Measurements from ENCODE around the gene NEAT1. TPM values are rescaled to one million over a fixed set of nuclear protein-coding genes. Genes with fewer than 3 reads are reported as not detected.

Gene NEAT1
- polyA plus RNA-seq, 3 donors, result 0.90 to 293 (median 1.3) TPM

- WGBS (ENCODE audit: insufficient coverage), result 0% methylated on average over 2 of the region's 6 CpGs
- intact Hi-C loops (cut with micrococcal nuclease), result loop anchor here (2.0 to 10.0 kb wide), 3 partner anchors 37 to 55 kb away; partner anchors contain the start of gene SLC25A45 (in 2 of the 2)
- Histone ChIP-seq H3K27ac (ENCODE audit: low read depth in 1 of 2, low read length in 2 of 2) (peak overlapping the region; percentile 96 to 100), H4K20me1 (ENCODE audit: insufficient read depth, low read length) (peaks cover 53% of the 10 kb centered on the region), H3K9ac (ENCODE audit: insufficient read depth, low read length, poor library complexity, severe bottlenecking) (peak overlapping the region; percentile 100), H3K4me2 (replicated peaks; ENCODE audit: extremely low read depth, low read length, poor library complexity, severe bottlenecking) (peak overlapping the region; percentile 85), H2AFZ (ENCODE audit: insufficient read depth, low read depth, low read length, poor library complexity, severe bottlenecking) (no peak overlapping the region), H3K4me1 (ENCODE audit: control insufficient read depth in 1 of 2, insufficient read depth in 2 of 2, low read length in 2 of 2) (peaks cover 59 to 61% of the 10 kb centered on the region in 2 donors), H3K4me3 (replicated peaks in 1 of 3; ENCODE audit: low read depth in 2 of 3, low read length in 3 of 3) (peak overlapping the region; percentile 25 to 100 (median 41)), H3K27me3 (ENCODE audit: control insufficient read depth in 2 of 2, insufficient read depth in 2 of 2, low read length in 2 of 2) (no peaks in the 10 kb centered on the region), H3K79me2 (ENCODE audit: insufficient read depth, low read length) (peaks cover 77% of the 10 kb centered on the region), H3K9me3 (replicated peaks in 1 of 2; ENCODE audit: control insufficient read depth in 1 of 2, insufficient read depth in 1 of 2, low read length in 2 of 2) (no peaks in the 10 kb centered on the region), H3K36me3 (replicated peaks in 1 of 2; ENCODE audit: control insufficient read depth in 1 of 2, insufficient read depth in 2 of 2, low read length in 2 of 2) (peaks cover 3 to 21% of the 10 kb centered on the region in 2 donors)
- TF ChIP-seq, protein P1, sequence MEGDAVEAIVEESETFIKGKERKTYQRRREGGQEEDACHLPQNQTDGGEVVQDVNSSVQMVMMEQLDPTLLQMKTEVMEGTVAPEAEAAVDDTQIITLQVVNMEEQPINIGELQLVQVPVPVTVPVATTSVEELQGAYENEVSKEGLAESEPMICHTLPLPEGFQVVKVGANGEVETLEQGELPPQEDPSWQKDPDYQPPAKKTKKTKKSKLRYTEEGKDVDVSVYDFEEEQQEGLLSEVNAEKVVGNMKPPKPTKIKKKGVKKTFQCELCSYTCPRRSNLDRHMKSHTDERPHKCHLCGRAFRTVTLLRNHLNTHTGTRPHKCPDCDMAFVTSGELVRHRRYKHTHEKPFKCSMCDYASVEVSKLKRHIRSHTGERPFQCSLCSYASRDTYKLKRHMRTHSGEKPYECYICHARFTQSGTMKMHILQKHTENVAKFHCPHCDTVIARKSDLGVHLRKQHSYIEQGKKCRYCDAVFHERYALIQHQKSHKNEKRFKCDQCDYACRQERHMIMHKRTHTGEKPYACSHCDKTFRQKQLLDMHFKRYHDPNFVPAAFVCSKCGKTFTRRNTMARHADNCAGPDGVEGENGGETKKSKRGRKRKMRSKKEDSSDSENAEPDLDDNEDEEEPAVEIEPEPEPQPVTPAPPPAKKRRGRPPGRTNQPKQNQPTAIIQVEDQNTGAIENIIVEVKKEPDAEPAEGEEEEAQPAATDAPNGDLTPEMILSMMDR (IDR thresholded peaks at IDR 0.05), result no peak
- H3K27me3 Mint-ChIP-seq (ENCODE audit: low read depth in 3 of 3), result peaks cover 0 to 32% (median 17%) of the 10 kb centered on the region in 3 donors
- DNase-seq, result peak; percentile 49 to 76 (median 75)
- peak overlapping the region; percentile 99 to 100 (median 100) for H3K27ac Mint-ChIP-seq
- peaks cover 6 to 16% (median 14%) of the 10 kb centered on the region in 7 donors for H3K9me3 Mint-ChIP-seq
- peaks cover 22 to 26% of the 10 kb centered on the region in 2 donors for H3K36me3 Mint-ChIP-seq
- H3K4me1 Mint-ChIP-seq, result peaks cover 45% of the 10 kb centered on the region
- H3K4me3 Mint-ChIP-seq, result peak overlapping the region; percentile 90 to 100
These were observed 2.7 kb upstream of the NEAT1 start for GRCh38 chr11:65419772-65420481.

DNA sequence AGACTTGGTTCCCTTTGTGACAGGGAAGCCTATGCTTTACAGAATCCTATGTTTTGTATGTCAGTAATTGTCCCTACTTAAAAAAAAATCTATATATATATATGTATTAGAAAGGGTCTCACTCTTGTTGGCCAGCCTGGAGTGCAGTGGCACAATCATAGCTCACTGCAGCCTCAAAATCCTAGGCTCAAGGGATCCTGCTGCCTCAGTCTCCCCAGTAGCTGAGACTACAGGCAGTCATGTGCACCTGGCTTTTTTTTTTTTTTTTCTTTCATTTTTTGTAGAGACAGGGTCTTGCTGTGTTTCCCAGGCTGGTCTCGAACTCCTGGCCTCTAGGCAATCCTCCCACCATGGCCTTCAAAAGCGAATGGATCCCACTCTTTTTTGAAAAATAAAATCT, 2.1 kb upstream of the NEAT1 start:
- intact Hi-C loops (cut with micrococcal nuclease), result no loop called here
- Histone ChIP-seq H2AFZ (ENCODE audit: insufficient read depth, low read depth, low read length, poor library complexity, severe bottlenecking) (no peak overlapping the region), H3K27me3 (ENCODE audit: control insufficient read depth in 2 of 2, insufficient read depth in 2 of 2, low read length in 2 of 2) (no peaks in the 10 kb centered on the region), H3K4me1 (ENCODE audit: control insufficient read depth in 1 of 2, insufficient read depth in 2 of 2, low read length in 2 of 2) (peaks cover 59 to 61% of the 10 kb centered on the region in 2 donors), H3K27ac (ENCODE audit: low read depth in 1 of 2, low read length in 2 of 2) (peak overlapping the region; percentile 96 to 100), H3K79me2 (ENCODE audit: insufficient read depth, low read length) (peaks cover 83% of the 10 kb centered on the region), H3K9ac (ENCODE audit: insufficient read depth, low read length, poor library complexity, severe bottlenecking) (peak overlapping the region; percentile 100), H3K9me3 (replicated peaks in 1 of 2; ENCODE audit: control insufficient read depth in 1 of 2, insufficient read depth in 1 of 2, low read length in 2 of 2) (no peaks in the 10 kb centered on the region), H3K4me3 (replicated peaks in 1 of 3; ENCODE audit: low read depth in 2 of 3, low read length in 3 of 3) (peak overlapping the region; percentile 26 to 100 (median 41)), H4K20me1 (ENCODE audit: insufficient read depth, low read length) (peaks cover 54% of the 10 kb centered on the region), H3K4me2 (replicated peaks; ENCODE audit: extremely low read depth, low read length, poor library complexity, severe bottlenecking) (peak overlapping the region; percentile 85), H3K36me3 (replicated peaks in 1 of 2; ENCODE audit: control insufficient read depth in 1 of 2, insufficient read depth in 2 of 2, low read length in 2 of 2) (peaks cover 8 to 27% of the 10 kb centered on the region in 2 donors)
- no peak for DNase-seq
- Mint-ChIP-seq H3K36me3 (peaks cover 28 to 32% of the 10 kb centered on the region in 2 donors), H3K4me1 (peaks cover 45% of the 10 kb centered on the region), H3K9me3 (peaks cover 6 to 19% (median 18%) of the 10 kb centered on the region in 7 donors), H3K4me3 (peak overlapping the region; percentile 99 to 100), H3K27me3 (ENCODE audit: low read depth in 3 of 3) (peaks cover 0 to 35% (median 17%) of the 10 kb centered on the region in 3 donors), H3K27ac (peak overlapping the region; percentile 99 to 100 (median 100))
- TF ChIP-seq, protein P1 (IDR thresholded peaks at IDR 0.05), result no peak
- WGBS (ENCODE audit: insufficient coverage), result no CpG with 5 or more reads among the region's 2 CpGs

Measured in CD14-positive monocyte (primary cell).